K562 (cell line): ENCODE results near the gene ASB12.

Source experiments
- GTF2F1 ChIP-seq: IDR thresholded peaks from 2 replicates; pipeline ENCODE4 v1.6.1; 2011; ENCODE audit warnings: low read depth, low read length, improper control_type of control experiment
- HDAC2 ChIP-seq: fragments of 450-650 bp; IDR thresholded peaks from 2 replicates; pipeline ENCODE4 v1.6.1; 2016; ENCODE audit warnings: mild to moderate bottlenecking
- NFATC3 ChIP-seq: fragments of 450-650 bp; IDR thresholded peaks from 2 replicates; pipeline ENCODE4 v1.6.1; 2017; ENCODE audit warnings: mild to moderate bottlenecking
- POLR2A ChIP-seq: fragments of 450-650 bp; conservative IDR thresholded peaks from 2 replicates; pipeline ENCODE4 v1.6.1; 2016
- POLR2AphosphoS5 ChIP-seq: IDR thresholded peaks from 2 replicates; pipeline ENCODE4 v1.6.1; 2011; ENCODE audit warnings: mild to moderate bottlenecking, low read depth, low read length, moderate library complexity; ENCODE audit not compliant: control insufficient read depth, insufficient read depth

GRCh38 chrX:64188901-64189300, 41.5 kb downstream of the ASB12 start:
- TF ChIP-seq GTF2F1 (no peak), HDAC2 (no peak), POLR2AphosphoS5 (no peak), POLR2A (no peak), NFATC3 (no peak)
